Panc1 (cell line): ENCODE data around the gene NAPG. TPM values are rescaled to one million over a fixed set of nuclear protein-coding genes. Genes with fewer than 3 reads are reported as not detected.

Source experiments
- ATAC-seq: fragments of 200-7000 bp; cut with Tn5 transposase; 2 replicates; pipeline ENCODE4 v1.9.1; 2020; ENCODE audit warnings: mild to moderate bottlenecking, moderate library complexity
- BruUV-seq: library from RNA; stranded (reverse); fragments of 400-500 nt; replicated peaks from 2 replicates; lab custom pipeline; 2021; lab: Mats Ljungman, UMichigan
- CTCF ChIA-PET: fragments of 300-600 bp; sonication (Branson Sonifier 250); formaldehyde crosslinking; loops from one replicate; lab custom pipeline; 2022; ENCODE audit warnings: antibody characterized with exemption; lab: Charles Lee
- POLR2A ChIA-PET: fragments of 300-600 bp; sonication (Branson Sonifier 250); formaldehyde crosslinking; loops from one replicate; lab custom pipeline; 2022; ENCODE audit warnings: antibody characterized with exemption; lab: Charles Lee
- DNase-seq: peaks from one replicate; pipeline ENCODE4 v3.0.0-alpha.2; 2010; ENCODE audit warnings: low read depth, low spot score
- H3K27ac ChIP-seq: 2 replicates; pipeline ENCODE4 v1.5.1; 2011; ENCODE audit warnings: mild to moderate bottlenecking, low read length, inconsistent platforms
- H3K27me3 ChIP-seq: fragments of 200-500 bp; sonication (Bioruptor generic); 2 replicates; pipeline ENCODE4 v1.6.0; 2014; ENCODE audit warnings: low read length, inconsistent platforms; ENCODE audit not compliant: control insufficient read depth, insufficient read depth
- H3K36me3 ChIP-seq: fragments of 200-500 bp; sonication (Bioruptor generic); 2 replicates; pipeline ENCODE4 v1.5.1; 2014; ENCODE audit warnings: inconsistent platforms, mild to moderate bottlenecking, low read length, moderate library complexity; ENCODE audit not compliant: control insufficient read depth, insufficient read depth
- H3K4me1 ChIP-seq: 2 replicates; pipeline ENCODE4 v1.5.1; 2011; ENCODE audit warnings: inconsistent platforms, mild to moderate bottlenecking, low read length, moderate library complexity; ENCODE audit not compliant: control insufficient read depth, insufficient read depth
- H3K4me3 ChIP-seq, 2 experiments: 2 replicates each; pipeline ENCODE4 v1.5.1; 2011 to 2012; ENCODE audit warnings: low read depth in 2 of 2, low read length in 2 of 2, mild to moderate bottlenecking in 2 of 2, inconsistent platforms in 1 of 2, moderate library complexity in 1 of 2
- H3K9me3 ChIP-seq: fragments of 200-500 bp; sonication (Bioruptor generic); 2 replicates; pipeline ENCODE4 v1.5.1; 2014; ENCODE audit warnings: low read depth, mild to moderate bottlenecking, inconsistent platforms, low read length, moderate library complexity; ENCODE audit not compliant: control insufficient read depth, insufficient read depth
- CTCF ChIP-seq: fragments of 450-650 bp; IDR thresholded peaks from 2 replicates; pipeline ENCODE4 v1.5.1; 2017; ENCODE audit warnings: mild to moderate bottlenecking
- POLR2AphosphoS5 ChIP-seq: IDR thresholded peaks from 2 replicates; pipeline ENCODE4 v1.6.1; 2012; ENCODE audit warnings: mild to moderate bottlenecking, low read depth, low read length, moderate library complexity
- REST ChIP-seq, 2 experiments: IDR thresholded peaks; 2 replicates each; pipeline ENCODE4 v1.6.1; 2011 to 2012; ENCODE audit warnings: low read depth in 2 of 2, control low read depth in 1 of 2, low read length in 1 of 2, mild to moderate bottlenecking in 1 of 2, moderate library complexity in 1 of 2; ENCODE audit not compliant: insufficient read depth in 1 of 2
- SIN3A ChIP-seq: IDR thresholded peaks from 2 replicates; pipeline ENCODE4 v1.6.1; 2012; ENCODE audit warnings: low read depth, mild to moderate bottlenecking, low read length, moderate library complexity, borderline replicate concordance; ENCODE audit not compliant: insufficient read depth
- TCF7L2 ChIP-seq: IDR thresholded peaks from 2 replicates; pipeline ENCODE4 v1.6.1; 2011; ENCODE audit warnings: mild to moderate bottlenecking, low read depth, low read length, inconsistent platforms
- in situ Hi-C: cut with HindIII; loops from 2 replicates; pipeline ENCODE4 v1.10.0; 2016; ENCODE audit warnings: low sequenced_read_pairs, low pct_unique_long_range_greater_than_20kb
- intact Hi-C: fragments of 100-400 bp; cut with micrococcal nuclease; formaldehyde crosslinking; loops from one replicate; pipeline ENCODE4 v1.10.0; 2022; ENCODE audit not compliant: unreplicated experiment
- total RNA-seq: library from RNA; stranded (reverse); gene quantifications from one replicate; pipeline ENCODE4 v1.2.1, GENCODE V29; 2021; ENCODE audit not compliant: unreplicated experiment

NAPG gene
- total RNA-seq, 1 experiment from 2014 or later, result 27.8 TPM

GRCh38 chr18:10530852-10531251 lies 5.0 kb downstream of the NAPG start:
- ChIA-PET POLR2A (no interaction called here), CTCF (no interaction called here)
- TF ChIP-seq CTCF (no peak), REST (IDR thresholded peaks at IDR 0.05; ENCODE audit: insufficient read depth in 1 of 2, low read depth in 2 of 2, low read length in 1 of 2) (no peak), SIN3A (no peak), TCF7L2 (no peak), POLR2AphosphoS5 (no peak)
- Histone ChIP-seq H3K27ac (no peak overlapping the region), H3K27me3 (no peaks in the 10 kb centered on the region), H3K36me3 (peaks cover 3% of the 10 kb centered on the region; the same call in 1 of the 2 replicates), H3K4me1 (peaks cover 15% of the 10 kb centered on the region), H3K4me3 (no peak overlapping the region), H3K9me3 (no peaks in the 10 kb centered on the region)
- intact Hi-C loops (no loop called here), in situ Hi-C loops (no loop called here)
- DNase-seq (no peak), ATAC-seq (no peak)
- BruUV-seq, result no TSS peak

GRCh38 chr18:10533111-10533510 lies 7.3 kb downstream of the NAPG start:
- intact Hi-C loops, result no loop called here
- H3K36me3 ChIP-seq, result peaks cover 3% of the 10 kb centered on the region; the same call in 1 of the 2 replicates
- H3K4me1 ChIP-seq, result peaks cover 10% of the 10 kb centered on the region
- no peaks in the 10 kb centered on the region for H3K9me3 ChIP-seq
- in situ Hi-C loops, result no loop called here
- POLR2A ChIA-PET, result no interaction called here
- CTCF ChIA-PET, result no interaction called here
- BruUV-seq, result no TSS peak
- no peaks in the 10 kb centered on the region for H3K27me3 ChIP-seq
- no peak overlapping the region for H3K27ac ChIP-seq
- no peak for TF ChIP-seq REST (IDR thresholded peaks at IDR 0.05; ENCODE audit: insufficient read depth in 1 of 2, low read depth in 2 of 2, low read length in 1 of 2)
- no peak for TF ChIP-seq POLR2AphosphoS5
- TF ChIP-seq CTCF, result no peak
- no peak for TF ChIP-seq TCF7L2
- no peak for TF ChIP-seq SIN3A
- no peak overlapping the region for H3K4me3 ChIP-seq
- ATAC-seq (no peak), DNase-seq (no peak)
